ENCODE results near the gene RAD1.

- TF ChIP-seq RNF2 (IDR thresholded peaks at IDR 0.05; ENCODE audit: borderline replicate concordance, low read depth) (no peak), KDM1A (IDR thresholded peaks at IDR 0.05; ENCODE audit: low read depth) (no peak), BCL3 (IDR thresholded peaks at IDR 0.05) (no peak)
Measured at GRCh38 chr5:34928267-34928666, 13.0 kb upstream of the RAD1 start.

Measured in A549 (cell line).